SK-MEL-5 (cell line): ENCODE data around the gene VWA8. TPM values are rescaled to one million over a fixed set of nuclear protein-coding genes. Genes with fewer than 3 reads are reported as not detected.
"Not testable (repeated sequence)": the region's sequence is repeated elsewhere in the genome, so short reads cannot be mapped to it uniquely, and the experiment has no call there.

Experiments
- DNase-seq: peaks from one replicate; pipeline ENCODE4 v3.0.0-alpha.2; 2016; ENCODE audit warnings: low read depth, low spot score
- in situ Hi-C: cut with HindIII; loops from 2 replicates; pipeline ENCODE4 v1.10.0; 2016; ENCODE audit warnings: low sequenced_read_pairs, high pct_unique_total_duplicates, low pct_unique_long_range_greater_than_20kb
- total RNA-seq: library from RNA; depleted of rRNA; stranded (reverse); fragments of >200 nt; shearing (Covaris generic); gene quantifications from 2 replicates; pipeline ENCODE4 v1.2.3, GENCODE V29; 2014

Gene VWA8
- total RNA-seq, 1 experiment from 2014 or later = 20.3 TPM

GRCh38 chr13:41639237-41639904, 321.5 kb downstream of the VWA8 start:
- in situ Hi-C loops = no loop called here
- peak; percentile 77 for DNase-seq

- DNase-seq = no peak
- in situ Hi-C loops = no loop called here
Measured at GRCh38 chr13:41637586-41637985, 323.3 kb downstream of the VWA8 start.

- DNase-seq, in situ Hi-C loops: not testable (repeated sequence)
Measured at GRCh38 chr13:41637032-41637431, 323.9 kb downstream of the VWA8 start.

GRCh38 chr13:41636590-41636989, 324.3 kb downstream of the VWA8 start:
- in situ Hi-C loops, DNase-seq: not testable (repeated sequence)

GRCh38 chr13:41634407-41634806, 326.5 kb downstream of the VWA8 start:
- in situ Hi-C loops = no loop called here

GRCh38 chr13:41633776-41634175, 327.1 kb downstream of the VWA8 start:
- in situ Hi-C loops = no loop called here
- no peak for DNase-seq

More at GRCh38 chr13:41634407-41634806, 326.5 kb downstream of the VWA8 start:
- DNase-seq = no peak

GRCh38 chr13:41631296-41631965, 329.5 kb downstream of the VWA8 start:
- in situ Hi-C loops = no loop called here
- no peak for DNase-seq

GRCh38 chr13:41627425-41627824, 333.5 kb downstream of the VWA8 start:
- in situ Hi-C loops = no loop called here

GRCh38 chr13:41624041-41624440, 336.9 kb downstream of the VWA8 start:
- DNase-seq = no peak
- in situ Hi-C loops = no loop called here

More at GRCh38 chr13:41627425-41627824, 333.5 kb downstream of the VWA8 start:
- no peak for DNase-seq

- in situ Hi-C loops = no loop called here
Measured at GRCh38 chr13:41622432-41623429, 338.2 kb downstream of the VWA8 start.

GRCh38 chr13:41621716-41622431, 339.0 kb downstream of the VWA8 start:
- DNase-seq = no peak
- in situ Hi-C loops = no loop called here

More at GRCh38 chr13:41622432-41623429, 338.2 kb downstream of the VWA8 start:
- peak; percentile 28 for DNase-seq

GRCh38 chr13:41617633-41618032, 343.3 kb downstream of the VWA8 start:
- DNase-seq, in situ Hi-C loops: not testable (repeated sequence)

- in situ Hi-C loops = no loop called here
- DNase-seq = no peak
Measured at GRCh38 chr13:41616151-41616550, 344.8 kb downstream of the VWA8 start.

GRCh38 chr13:41615528-41615855, 345.4 kb downstream of the VWA8 start:
- in situ Hi-C loops = no loop called here
- no peak for DNase-seq

GRCh38 chr13:41614671-41615527, 346.0 kb downstream of the VWA8 start:
- no peak for DNase-seq
- in situ Hi-C loops = no loop called here

GRCh38 chr13:41613984-41614661, 346.8 kb downstream of the VWA8 start:
- DNase-seq = peak; percentile 19
- in situ Hi-C loops = no loop called here
